NT2/D1 (cell line): Measurements from ENCODE around the gene GALNT9.
"Not testable (repeated sequence)": the region's sequence is repeated elsewhere in the genome, so short reads cannot be mapped to it uniquely, and the experiment has no call there.

ENCODE experiments used
- YY1 ChIP-seq: IDR thresholded peaks from 2 replicates; pipeline ENCODE4 v1.6.1; 2011; ENCODE audit not compliant: insufficient read length, insufficient read depth
- ZNF274 ChIP-seq: IDR thresholded peaks from 2 replicates; pipeline ENCODE4 v1.6.1; 2011; ENCODE audit warnings: mild to moderate bottlenecking, low read depth, low read length

DNA sequence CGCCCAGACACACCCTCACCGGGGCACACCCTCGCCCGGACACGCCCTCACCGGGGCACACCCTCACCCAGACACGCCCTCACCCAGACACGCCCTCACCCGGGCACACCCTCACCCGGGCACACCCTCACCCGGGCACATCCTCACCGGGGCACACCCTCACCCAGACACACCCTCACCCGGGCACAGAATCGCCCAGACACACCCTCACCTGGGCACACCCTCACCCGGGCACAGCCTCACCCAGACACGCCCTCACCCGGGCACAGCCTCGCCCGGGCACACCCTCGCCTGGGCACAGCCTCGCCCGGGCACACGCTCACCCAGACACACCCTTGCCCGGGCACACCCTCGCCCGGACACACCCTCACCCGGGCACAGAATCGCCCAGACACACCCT lies 24.5 kb downstream of the GALNT9 start:
- TF ChIP-seq YY1, ZNF274: not testable (repeated sequence)
